SK-N-SH treated with all-trans-retinoic acid at 6 μM for 48 hours (cell line): ENCODE results near the gene CSPG5.

ENCODE experiments used
- ARNTL ChIP-seq: fragments of 450-650 bp; formaldehyde crosslinking; IDR thresholded peaks from 2 replicates; pipeline ENCODE4 v1.5.0; 2020; ENCODE audit warnings: low read depth, mild to moderate bottlenecking, moderate library complexity, borderline replicate concordance
- RARB ChIP-seq: fragments of 250-450 bp; sonication (Bioruptor Pico); IDR thresholded peaks from 2 replicates; pipeline ENCODE4 v1.8.0; 2021; ENCODE audit warnings: mild to moderate bottlenecking, moderate library complexity
- ZFP3 ChIP-seq: fragments of 250-450 bp; sonication (Bioruptor Pico); IDR thresholded peaks from 2 replicates; pipeline ENCODE4 v1.5.0; 2020; ENCODE audit warnings: mild to moderate bottlenecking, moderate library complexity
- TF ChIP-seq, protein P1 (sequence below): fragments of 250-450 bp; sonication (Bioruptor Pico); IDR thresholded peaks from 2 replicates; pipeline ENCODE4 v1.5.0; 2020; ENCODE audit warnings: mild to moderate bottlenecking, moderate library complexity

DNA sequence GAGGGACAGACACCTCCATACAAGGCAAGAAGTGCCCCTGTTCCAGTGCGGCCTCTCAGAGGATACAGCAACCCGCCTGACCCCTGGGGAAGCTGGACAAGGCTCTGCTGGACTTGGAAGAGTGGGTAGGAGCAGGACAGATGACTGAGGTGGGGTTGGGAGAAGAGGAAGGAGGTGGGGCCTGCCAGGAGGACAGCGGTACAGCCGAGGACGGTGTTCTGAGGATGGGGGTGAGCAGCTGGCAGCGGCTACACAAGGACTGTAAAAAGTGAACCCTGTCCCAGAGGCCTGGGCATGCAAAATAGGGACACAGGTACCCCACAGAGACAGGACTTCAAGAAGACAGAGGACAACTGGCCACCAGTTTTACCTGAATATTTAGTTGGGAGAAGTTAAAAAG is 41.7 kb downstream of the CSPG5 start:
- TF ChIP-seq RARB (CRISPR knock-in tag), result no peak
- TF ChIP-seq ZFP3 (CRISPR knock-in tag), result no peak
- TF ChIP-seq, protein P1, sequence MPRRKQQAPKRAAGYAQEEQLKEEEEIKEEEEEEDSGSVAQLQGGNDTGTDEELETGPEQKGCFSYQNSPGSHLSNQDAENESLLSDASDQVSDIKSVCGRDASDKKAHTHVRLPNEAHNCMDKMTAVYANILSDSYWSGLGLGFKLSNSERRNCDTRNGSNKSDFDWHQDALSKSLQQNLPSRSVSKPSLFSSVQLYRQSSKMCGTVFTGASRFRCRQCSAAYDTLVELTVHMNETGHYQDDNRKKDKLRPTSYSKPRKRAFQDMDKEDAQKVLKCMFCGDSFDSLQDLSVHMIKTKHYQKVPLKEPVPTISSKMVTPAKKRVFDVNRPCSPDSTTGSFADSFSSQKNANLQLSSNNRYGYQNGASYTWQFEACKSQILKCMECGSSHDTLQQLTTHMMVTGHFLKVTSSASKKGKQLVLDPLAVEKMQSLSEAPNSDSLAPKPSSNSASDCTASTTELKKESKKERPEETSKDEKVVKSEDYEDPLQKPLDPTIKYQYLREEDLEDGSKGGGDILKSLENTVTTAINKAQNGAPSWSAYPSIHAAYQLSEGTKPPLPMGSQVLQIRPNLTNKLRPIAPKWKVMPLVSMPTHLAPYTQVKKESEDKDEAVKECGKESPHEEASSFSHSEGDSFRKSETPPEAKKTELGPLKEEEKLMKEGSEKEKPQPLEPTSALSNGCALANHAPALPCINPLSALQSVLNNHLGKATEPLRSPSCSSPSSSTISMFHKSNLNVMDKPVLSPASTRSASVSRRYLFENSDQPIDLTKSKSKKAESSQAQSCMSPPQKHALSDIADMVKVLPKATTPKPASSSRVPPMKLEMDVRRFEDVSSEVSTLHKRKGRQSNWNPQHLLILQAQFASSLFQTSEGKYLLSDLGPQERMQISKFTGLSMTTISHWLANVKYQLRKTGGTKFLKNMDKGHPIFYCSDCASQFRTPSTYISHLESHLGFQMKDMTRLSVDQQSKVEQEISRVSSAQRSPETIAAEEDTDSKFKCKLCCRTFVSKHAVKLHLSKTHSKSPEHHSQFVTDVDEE, result no peak
- no peak for TF ChIP-seq ARNTL (CRISPR knock-in tag)
